Stimulated activated naive CD8-positive, alpha-beta T cell treated with anti-CD3 and anti-CD28 coated beads, Interleukin-15, Interleukin-2, amounts not matched to agents 100 U/mL and 50 U/mL, for 24 hours (primary cell): ENCODE results near the gene EFNB2.

ENCODE experiments used
- ATAC-seq: fragments of 150-1000 bp; cut with Tn5 transposase; one replicate; pipeline ENCODE4 v1.10.0; 2021
- DNase-seq: peaks from one replicate; pipeline ENCODE4 v3.0.0; 2021

EFNB2 gene

DNA sequence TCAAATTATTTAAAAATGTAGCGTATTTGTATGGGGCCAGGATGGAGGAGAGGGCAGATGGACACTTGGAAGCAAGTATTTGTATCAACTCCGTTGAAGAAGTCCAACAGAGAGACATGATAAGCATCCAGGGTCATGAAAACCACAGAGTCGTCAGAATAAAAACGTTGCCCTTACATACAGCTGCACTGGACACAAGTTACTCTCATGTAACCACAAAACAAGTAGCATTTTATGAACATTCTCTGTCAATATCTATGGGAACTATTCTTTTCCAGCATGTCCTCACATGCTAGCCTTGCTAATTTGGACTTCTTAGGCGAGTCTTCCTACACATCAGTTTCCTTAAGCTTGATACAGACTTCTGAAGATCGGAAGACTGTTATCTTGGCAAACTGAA, 35.0 kb downstream of the EFNB2 start:
- no peak for ATAC-seq
- no peak for DNase-seq

DNA sequence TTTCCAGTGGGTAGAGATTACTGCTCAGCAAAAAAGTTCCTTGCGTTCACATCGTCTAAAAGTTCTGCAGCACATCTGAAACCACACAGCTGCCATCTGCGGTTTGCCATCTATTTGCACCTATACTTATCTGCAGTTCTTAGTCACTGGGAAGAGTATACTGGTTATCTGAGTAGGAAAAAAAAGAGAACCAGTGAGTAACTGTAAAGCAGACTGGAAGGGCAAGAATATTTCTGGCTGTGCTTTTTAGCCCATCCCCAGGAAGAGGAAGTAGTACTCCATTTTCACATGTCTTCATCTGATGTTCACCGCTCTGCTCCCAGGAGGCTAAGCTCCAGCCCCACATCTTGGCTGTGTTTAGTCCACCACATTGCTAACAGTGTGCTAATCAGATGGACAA, 35.6 kb downstream of the EFNB2 start:
- DNase-seq = no peak
- no peak for ATAC-seq

DNA sequence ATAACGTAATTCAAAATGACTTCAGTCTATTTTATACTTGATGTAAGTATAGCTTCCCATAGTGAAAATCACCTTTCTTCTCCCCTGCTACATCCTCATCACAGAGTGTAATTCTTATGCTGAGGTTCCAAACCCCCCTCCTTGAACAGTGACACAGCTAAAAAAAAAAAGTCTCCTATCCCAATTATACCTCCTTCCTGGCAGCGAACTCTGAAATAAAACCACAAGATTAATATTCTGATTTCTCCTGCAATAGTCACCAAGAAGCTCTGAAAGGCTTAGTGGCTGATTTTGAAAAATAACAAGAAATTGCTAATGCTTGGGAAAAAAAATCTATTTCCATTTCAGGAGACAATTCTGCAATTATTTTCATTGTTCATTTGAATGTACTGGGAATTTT, 36.3 kb downstream of the EFNB2 start:
- no peak for DNase-seq
- no peak for ATAC-seq

DNA sequence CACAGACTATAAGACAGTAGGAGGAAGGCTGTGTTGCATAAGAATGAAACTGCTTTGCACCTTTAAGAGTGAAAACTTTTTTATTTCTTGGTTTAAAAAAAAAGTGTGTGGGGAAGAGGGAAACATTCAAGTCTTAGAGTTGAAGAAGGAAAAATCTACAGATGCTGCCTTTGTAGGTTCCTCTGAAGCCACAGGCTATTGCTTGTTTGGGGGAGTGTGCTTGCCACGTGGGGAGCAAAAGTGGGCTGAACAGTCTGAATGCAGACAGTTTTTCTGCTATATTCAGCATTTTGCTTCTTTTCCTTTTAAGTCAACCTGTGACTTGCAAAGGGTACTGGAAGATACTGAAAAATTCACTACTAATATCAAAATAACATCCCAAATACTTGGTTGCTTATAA, 36.9 kb downstream of the EFNB2 start:
- DNase-seq (no peak), ATAC-seq (no peak)

DNA sequence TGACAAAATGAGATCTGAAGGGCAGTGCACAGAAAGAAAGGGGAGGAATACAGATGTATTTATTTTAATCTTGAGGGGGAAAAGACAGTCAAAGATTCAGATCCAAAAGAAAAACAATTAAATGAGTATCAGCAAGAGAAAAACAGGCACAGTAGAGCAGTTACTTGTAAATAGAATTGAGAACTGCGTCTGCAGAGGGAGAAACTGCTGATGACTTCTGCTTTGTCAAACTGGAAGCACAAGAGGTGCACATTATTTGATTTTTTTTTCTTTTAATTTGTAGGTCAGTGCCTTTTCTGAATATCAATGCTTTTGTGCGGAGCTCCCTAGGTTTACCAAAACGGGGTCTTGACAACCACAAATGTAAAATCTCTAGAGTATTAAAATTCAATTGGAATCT, 37.3 kb downstream of the EFNB2 start:
- no peak for DNase-seq

DNA sequence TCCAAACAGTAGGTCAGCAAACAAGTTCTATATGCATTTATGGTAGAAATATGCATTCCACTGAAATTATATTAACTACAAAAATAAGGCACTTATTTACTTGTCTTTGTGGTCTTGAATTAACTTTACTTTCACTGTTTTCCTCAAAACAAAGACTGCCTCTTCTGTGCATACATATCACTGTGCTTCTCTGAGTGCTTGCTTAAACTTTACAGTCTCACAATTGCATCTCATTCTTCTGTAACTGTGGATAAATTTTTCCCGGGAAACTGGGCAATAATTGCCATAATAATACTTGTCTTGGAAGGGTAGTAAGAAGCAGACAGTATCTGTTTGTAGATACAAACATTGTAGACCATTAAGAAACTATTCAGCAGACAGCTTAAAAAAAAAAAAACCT, 38.4 kb downstream of the EFNB2 start:
- ATAC-seq = no peak

More for the DNA sequence above, 37.3 kb downstream of the EFNB2 start:
- no peak for ATAC-seq

DNA sequence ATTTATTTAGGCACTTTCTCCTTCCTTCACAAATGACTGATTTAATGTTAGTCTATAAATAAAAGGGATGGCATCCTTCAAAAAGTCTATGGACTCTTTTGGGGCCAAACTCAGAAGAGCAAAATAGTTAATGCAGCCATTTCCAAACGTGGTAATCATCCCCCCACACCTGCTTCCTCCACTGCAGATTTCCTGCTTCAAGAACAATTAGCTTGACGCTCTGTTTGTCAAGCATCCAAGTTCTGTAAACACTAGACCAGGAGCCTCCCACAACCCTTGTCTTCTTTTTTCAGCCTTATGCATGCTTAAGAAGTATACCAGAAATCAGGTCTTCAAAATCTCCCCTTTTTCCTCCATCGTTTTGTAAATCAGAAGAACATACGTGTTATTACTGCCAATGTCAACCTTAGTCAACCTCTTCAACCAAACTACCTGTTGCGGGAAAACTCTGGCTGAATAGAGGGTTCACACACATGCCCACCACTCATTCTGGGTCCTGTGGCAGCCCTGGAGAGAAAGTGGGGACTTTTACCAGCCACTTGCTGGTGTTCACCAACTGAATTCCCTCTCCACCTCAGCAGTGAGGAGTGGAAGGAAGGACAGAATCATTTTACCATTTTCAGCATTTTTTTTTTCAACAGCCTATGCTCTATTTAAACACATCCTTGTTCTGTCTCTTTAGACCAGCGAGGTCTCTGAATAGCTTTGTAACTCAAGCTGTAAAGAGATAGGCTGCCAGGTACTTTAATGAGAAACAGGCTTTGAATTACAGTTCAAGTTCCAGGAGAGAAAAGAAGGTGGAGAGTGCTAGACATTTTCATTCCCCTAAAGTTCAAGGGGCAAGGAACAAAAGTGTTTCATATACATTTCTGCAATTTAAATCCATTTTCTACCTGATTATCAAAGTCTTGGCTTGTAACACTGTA, 39.1 kb downstream of the EFNB2 start:
- DNase-seq (no peak), ATAC-seq (no peak)

More for the DNA sequence above, 38.4 kb downstream of the EFNB2 start:
- DNase-seq = no peak

DNA sequence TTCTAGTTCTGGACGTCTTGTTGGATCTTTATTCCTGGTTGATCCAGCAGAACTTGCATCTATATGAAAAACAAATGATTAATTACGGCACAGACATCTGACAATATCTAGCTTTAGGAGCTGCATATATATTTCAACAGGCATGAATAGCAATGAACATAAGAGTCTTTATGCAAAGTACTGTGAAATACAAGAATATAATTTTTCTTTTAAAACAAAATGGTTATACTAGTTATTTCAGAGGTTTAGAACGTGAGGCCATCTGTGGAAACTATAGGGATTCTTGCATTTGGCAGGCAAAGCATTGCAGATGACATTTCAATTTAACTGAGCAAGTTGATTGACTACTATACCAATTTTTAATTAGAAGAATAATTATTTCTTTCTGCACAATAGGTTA, 40.5 kb downstream of the EFNB2 start:
- no peak for DNase-seq
- no peak for ATAC-seq

DNA sequence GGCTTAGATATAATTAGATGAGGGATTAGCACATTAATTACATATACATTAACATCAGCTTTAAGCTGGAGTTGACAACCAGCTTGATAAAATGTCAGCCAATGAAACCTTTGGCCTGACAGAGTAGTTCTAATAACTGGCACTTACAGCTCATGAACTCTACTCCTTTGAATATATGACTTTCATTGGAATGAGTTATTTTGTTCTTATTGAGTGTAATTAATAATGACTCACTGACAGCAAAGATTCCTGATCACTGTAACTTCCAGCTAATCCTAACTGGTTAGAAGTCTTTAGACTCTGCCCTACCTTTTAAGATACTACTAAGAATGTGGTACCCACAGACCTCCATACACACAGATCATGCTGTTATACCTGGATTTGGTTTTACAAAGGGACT, 41.0 kb downstream of the EFNB2 start:
- ATAC-seq (no peak), DNase-seq (no peak)

DNA sequence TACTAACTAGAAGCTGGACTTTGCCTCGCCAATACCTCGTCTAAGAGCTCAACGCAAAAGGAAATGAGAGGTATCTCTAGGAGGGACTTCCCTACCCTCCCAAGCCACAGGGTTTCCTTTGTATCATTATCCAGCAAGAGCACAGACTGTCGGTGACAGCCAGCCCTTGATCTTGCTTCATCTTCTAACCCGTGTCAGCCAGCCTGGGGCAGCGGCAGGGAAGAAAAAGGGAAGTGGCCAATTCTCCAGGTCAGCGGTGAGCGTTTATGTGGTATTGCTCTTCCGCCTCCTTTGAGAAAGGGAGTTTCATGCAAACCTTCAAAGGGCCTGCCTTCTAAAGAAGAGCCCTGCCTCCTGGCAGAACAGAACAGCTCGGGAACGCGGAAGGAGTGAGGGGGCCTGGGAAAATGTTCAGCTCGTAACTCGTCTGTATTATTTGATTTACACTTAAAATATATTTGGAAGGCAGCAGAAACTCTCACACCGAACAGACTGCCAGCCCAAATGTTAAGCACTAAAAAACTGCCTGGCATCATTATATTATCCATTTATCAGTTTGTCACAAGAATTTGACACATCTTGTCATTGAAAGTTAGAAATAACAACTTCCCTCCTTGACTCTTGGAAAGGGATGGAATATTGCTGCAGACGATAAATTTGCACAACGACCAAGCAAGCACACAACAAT, 41.8 kb downstream of the EFNB2 start:
- ATAC-seq (peak; percentile 46), DNase-seq (no peak)

DNA sequence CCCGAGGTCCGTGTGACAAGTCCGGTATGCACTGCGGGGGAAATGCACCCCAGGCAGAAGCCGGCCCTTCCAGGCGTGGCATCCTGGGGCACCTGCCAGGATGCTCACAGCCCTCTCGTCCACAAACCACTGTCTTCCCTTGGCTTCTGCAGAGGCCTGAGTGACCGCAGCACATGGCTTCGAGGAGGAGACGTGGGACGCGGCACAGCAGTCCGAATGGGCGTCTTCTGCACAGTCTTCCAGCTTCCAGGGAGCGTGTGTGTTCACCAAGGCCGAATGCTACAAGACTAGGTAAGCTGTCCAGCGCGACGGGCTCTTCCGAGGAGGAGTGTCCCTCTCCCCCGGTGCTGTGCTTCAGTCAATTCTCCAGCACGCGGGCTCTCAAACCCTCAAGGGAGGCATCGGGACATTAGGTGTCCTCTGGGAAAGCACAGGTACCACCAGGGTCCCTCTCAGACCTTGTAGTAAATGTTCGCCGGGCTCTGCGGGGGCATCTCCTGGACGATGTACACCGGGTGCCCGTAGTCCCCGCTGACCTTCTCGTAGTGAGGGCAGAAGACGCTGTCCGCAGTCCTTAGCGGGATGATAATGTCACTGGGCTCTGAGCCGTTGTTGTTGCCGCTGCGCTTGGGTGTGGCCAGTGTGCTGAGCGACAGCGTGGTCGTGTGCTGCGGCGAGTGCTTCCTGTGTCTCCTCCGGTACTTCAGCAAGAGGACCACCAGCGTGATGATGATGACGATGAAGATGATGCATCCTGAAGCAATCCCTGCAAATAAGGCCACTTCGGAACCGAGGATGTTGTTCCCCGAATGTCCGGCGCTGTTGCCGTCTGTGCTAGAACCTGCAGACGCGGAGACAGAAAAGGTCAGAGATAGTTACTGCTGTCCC, 42.6 kb downstream of the EFNB2 start:
- ATAC-seq (no peak), DNase-seq (no peak)

DNA sequence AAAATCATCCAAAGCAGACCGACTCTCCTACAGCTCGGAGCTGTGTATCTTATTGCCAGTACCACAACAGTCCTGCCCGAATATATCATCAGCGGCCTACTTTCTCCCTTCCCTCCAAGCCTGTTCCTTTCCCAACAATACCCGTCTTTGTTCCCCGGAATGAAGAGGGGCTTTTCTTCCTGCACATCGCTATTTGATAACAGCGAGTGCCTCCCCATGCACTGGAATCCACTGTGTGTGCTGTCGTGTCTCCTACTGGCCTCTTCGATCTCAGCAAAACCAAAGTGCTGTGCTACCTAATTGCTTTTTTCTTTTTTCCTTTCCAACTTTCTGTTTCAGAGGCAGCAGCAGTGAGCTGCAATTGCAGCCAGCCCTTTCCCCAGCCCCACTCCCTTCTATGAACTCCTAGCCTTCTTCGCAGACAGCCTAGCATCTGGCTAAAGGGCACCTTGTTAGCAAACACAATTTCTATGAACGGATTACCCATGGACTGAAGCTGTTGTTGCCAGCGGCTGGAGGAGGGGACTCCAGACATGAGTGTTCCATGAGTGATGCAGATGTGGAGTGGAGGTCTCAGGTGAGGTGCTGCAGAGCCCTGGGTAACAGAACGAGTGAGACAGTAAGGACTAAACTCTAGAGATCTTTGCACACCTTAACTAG, 43.4 kb downstream of the EFNB2 start:
- no peak for ATAC-seq
- DNase-seq = no peak

DNA sequence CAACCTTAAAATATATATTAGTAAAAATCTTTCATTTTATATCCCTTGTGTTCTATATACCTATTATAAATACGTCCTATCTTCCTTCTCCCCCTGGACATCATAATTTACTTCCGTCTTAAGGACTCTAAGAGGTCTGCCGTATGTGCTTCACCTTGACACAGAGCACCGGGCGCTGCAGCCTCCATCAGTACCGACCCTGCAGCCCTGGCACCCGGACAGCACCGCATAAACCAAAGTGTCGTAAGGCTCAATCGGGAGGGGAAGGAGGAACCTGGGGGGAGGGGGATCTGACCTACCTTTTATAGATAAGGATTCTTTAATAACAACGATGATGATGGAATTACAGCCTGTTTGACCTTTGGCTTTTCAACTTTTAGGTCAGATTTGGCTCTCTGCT, 44.0 kb downstream of the EFNB2 start:
- DNase-seq (no peak), ATAC-seq (no peak)

DNA sequence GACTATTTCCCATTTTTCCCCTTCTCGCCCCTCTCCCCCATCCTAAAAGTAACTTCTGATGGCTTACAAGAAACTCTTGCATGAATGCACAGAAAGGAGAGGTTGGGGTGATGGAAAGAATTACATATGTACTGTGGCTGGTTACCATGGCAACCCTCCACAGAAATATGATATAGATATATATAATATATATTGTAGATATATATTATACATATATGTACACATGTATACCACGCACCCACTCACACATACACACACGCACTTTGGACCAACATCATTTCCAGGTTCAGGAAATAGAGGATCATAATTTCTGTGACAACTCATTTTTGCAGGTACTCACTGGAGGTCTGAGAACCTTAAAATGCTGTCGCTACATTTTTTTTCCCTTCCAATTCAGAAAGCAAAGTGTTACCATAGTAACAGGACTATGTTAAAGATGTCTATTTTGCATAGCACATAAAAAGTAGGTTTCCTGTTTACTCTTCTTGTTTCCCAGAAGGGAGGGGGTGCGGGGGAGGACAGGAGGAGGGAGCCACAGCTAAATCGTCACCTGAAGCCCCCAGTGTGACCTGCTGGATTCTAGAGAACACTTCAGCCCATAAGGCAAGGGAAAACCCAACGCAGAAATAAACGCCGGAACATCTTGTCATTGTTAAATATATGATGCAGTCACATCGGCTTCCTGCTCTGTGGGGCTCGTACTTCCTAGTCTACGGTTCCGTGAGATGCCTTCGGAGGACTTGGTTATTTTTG, 44.7 kb downstream of the EFNB2 start:
- DNase-seq (no peak), ATAC-seq (peak; percentile 23)

DNA sequence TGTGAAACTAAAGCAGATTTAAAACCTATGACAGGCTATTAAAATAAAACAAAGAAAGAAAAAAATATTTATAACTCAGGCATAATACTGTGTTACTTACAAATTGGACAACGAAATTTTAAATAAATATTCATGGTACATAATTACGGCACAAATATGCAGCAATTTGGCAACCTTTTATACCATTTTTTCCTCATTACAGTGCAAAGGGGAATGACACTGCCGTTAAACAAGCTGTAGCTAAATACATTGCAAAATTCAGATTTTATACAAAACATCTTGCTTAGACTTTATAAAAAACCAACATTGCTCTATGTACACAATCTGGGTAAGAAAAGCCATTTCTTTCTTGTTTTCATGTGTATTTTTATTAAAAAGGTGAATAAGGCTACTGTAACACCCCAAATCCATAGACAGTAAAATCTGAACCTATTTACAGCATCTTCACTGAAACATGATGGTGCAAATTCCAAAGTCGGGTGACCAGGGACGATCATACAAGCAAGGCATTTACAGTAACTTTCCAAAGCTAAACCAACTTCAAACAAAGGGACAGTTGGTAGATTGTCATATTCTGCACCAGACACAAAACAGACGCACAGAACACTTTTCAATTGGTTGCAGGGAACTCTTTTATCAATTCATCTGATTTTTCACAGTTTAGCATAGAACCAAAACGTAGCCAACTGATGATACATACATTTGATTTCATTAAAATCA, 45.5 kb downstream of the EFNB2 start:
- ATAC-seq = no peak
- no peak for DNase-seq

DNA sequence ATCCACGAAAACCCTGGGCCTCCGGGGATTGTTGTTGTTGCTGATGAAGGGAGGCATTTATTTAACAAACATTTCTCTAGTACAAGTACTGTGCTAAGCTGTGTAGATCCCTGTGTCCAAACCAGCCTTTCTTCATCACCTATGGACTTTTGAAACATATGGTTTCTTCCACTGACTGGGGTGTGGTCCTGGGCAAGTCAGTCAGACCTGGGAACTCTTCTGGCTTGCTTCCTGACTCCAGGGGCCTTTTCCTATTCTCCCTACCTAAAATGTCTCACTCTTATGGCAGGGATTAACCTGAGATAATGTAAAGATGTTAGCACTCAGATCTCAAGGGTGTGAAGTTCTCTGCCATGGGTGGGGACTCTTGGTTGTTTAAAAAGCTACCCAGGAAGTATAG, 46.8 kb downstream of the EFNB2 start:
- DNase-seq = no peak
- ATAC-seq = no peak

DNA sequence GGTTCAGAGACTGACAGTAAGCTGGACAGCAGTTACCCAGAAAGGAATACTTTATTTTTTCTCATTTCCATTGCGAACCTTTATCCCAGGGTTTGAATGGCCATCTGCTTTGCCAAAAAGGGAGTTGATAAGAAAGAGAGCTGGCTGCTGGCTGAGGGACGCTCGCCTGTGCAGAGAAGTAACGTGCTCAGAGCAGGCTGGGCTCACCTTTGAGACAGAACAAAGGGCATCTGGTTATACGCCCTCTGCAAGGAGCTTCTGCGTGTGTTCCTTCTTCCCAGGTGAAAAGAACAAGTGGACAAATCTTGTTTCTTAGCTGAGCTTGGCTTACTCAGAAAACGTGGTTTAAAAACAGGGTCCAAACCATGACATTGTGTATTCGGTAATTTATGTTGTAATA, 47.4 kb downstream of the EFNB2 start:
- ATAC-seq = no peak
- DNase-seq = no peak

DNA sequence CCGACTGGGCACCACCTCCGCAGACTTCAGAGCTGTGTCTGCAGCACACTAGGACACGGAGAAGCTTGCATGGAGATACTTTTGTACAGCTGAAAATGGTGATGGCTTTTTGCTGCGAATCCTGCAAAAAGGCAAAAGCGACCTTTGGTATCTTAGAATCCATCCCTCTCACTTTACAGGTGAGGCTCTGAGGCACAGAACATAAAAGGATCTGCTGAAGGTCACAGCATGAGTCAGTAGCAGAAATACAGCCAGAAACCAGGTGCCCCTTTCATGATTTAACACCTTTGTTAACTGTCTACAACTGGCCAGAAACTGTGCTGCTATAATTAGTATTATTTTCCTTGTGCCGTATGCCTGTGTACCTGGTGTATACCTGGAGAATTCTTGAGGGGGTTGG, 48.3 kb downstream of the EFNB2 start:
- ATAC-seq (no peak), DNase-seq (no peak)

DNA sequence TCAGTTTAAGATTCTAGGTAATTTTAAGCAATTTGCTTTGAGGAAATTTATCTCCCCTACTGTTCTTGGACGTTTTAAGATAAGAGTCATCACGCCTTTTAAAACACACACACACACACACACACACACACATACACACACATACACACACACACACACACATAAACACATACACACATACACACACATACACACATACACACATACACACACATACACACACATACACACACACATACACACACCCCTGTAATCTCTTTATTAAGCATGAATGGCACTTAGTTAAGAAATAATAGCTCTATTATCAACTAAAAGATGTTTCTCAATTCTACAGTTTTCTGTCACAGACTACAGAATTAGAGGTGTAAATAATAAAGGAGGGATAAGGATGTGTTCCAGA, 49.2 kb downstream of the EFNB2 start:
- DNase-seq (no peak), ATAC-seq (no peak)

DNA sequence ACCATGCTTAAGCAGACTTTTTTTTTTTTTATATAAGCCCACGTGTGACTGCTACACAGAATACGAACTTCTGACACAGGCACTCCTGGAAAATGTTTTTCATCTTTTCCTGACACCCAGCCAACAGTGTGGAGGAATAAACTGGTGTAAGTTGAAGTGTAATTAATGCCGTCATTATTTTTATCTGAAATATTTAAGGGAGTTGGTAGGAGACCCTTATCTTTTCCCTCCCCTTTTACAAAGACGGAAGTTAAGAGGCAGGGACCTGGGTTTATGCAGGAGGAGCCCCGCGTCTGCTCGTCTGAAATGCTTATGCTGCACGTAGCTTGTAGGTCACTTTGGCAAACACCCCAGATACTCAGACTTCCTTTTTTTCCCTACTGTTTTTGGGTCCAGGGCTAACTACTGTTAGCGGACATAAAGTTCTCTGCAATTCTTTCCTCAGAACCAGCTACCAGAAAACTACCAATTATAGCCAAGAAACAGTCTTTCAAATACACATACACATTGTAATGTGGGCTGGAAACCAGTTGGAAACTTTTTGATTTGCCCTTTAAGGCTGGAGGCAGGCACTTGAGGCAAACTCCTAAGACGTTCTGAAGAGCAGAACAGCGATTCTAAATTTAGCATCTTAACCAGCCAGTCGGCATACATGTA, 50.8 kb downstream of the EFNB2 start:
- ATAC-seq = no peak
- DNase-seq = no peak
